ENCODE data around the gene NAV2.

- TF ChIP-seq EZH2 (IDR thresholded peaks at IDR 0.05) (no peak), FOXP2 (optimal IDR thresholded peaks at IDR 0.05; ENCODE audit: control extremely low read depth, extremely low read length, insufficient read depth) (no peak)
Measured at GRCh38 chr11:20032127-20032526, 319.5 kb downstream of the NAV2 start.

Measured in SK-N-MC (cell line).